ENCODE measurements around the gene SKAP1. TPM values are rescaled to one million over a fixed set of nuclear protein-coding genes. Genes with fewer than 3 reads are reported as not detected.

The SKAP1 gene
- total and polyA plus RNA-seq, 8 donors = 2.4 to 4.4 (median 3.2) TPM; not detected in 2

- no peaks in the 10 kb centered on the region for H3K9me3 ChIP-seq
- no peak overlapping the region for H3K27ac ChIP-seq
- no peak for DNase-seq
- intact Hi-C loops (cut with DNase I; ENCODE audit: low total_unique reads) = no loop called here
- WGBS, 5 donors = 59 to 78% (median 62%) methylated on average over 2 of the region's 2 CpGs
- H3K27me3 ChIP-seq = peaks cover 0 to 58% (median 11%) of the 10 kb centered on the region in 3 donors
- H3K4me1 ChIP-seq = no peaks in the 10 kb centered on the region
- H3K4me3 ChIP-seq = no peak overlapping the region
- no peak for TF ChIP-seq EP300 (IDR thresholded peaks at IDR 0.05)
- H3K36me3 ChIP-seq = no peaks in the 10 kb centered on the region
Observed at GRCh38 chr17:48326310-48326709, 103.7 kb downstream of the SKAP1 start.

- TF ChIP-seq EP300 (IDR thresholded peaks at IDR 0.05) = no peak
- no peak for TF ChIP-seq POLR2AphosphoS5 (IDR thresholded peaks at IDR 0.05)
- no peak for TF ChIP-seq POLR2A (IDR thresholded peaks at IDR 0.05)
- no peak for TF ChIP-seq CTCF (IDR thresholded peaks at IDR 0.05)
- Histone ChIP-seq H3K9me3 (no peaks in the 10 kb centered on the region), H3K36me3 (no peaks in the 10 kb centered on the region), H3K4me1 (no peaks in the 10 kb centered on the region), H3K4me3 (no peak overlapping the region), H3K27me3 (peaks cover 0 to 35% (median 0%) of the 10 kb centered on the region in 3 donors), H3K27ac (no peak overlapping the region)
- no peak for DNase-seq
- intact Hi-C loops (cut with DNase I; ENCODE audit: low total_unique reads) = no loop called here
Observed at GRCh38 chr17:48322060-48322459, 108.0 kb downstream of the SKAP1 start.

- TF ChIP-seq CTCF (IDR thresholded peaks at IDR 0.05) = no peak
- no peak for TF ChIP-seq POLR2AphosphoS5 (IDR thresholded peaks at IDR 0.05)
- TF ChIP-seq POLR2A (IDR thresholded peaks at IDR 0.05) = no peak
- no peak for TF ChIP-seq EP300 (IDR thresholded peaks at IDR 0.05)
- intact Hi-C loops (cut with DNase I; ENCODE audit: low total_unique reads) = no loop called here
Observed at GRCh38 chr17:48317732-48318131, 112.3 kb downstream of the SKAP1 start.

GRCh38 chr17:48314716-48315115, 115.3 kb downstream of the SKAP1 start:
- TF ChIP-seq POLR2AphosphoS5 (IDR thresholded peaks at IDR 0.05) (no peak), EP300 (IDR thresholded peaks at IDR 0.05) (no peak), POLR2A (IDR thresholded peaks at IDR 0.05) (no peak), CTCF (IDR thresholded peaks at IDR 0.05) (no peak)
- no peak overlapping the region for H3K27ac ChIP-seq
- H3K4me1 ChIP-seq = no peaks in the 10 kb centered on the region
- no peak overlapping the region for H3K4me3 ChIP-seq
- WGBS, 5 donors = 45 to 64% (median 55%) methylated on average over 2 of the region's 2 CpGs
- H3K27me3 ChIP-seq = peaks cover 0 to 84% (median 23%) of the 10 kb centered on the region in 3 donors
- H3K36me3 ChIP-seq = no peaks in the 10 kb centered on the region
- no peaks in the 10 kb centered on the region for H3K9me3 ChIP-seq
- no peak for DNase-seq
- intact Hi-C loops (cut with DNase I; ENCODE audit: low total_unique reads) = no loop called here

More at GRCh38 chr17:48317732-48318131, 112.3 kb downstream of the SKAP1 start:
- no peaks in the 10 kb centered on the region for H3K4me1 ChIP-seq
- no peak overlapping the region for H3K4me3 ChIP-seq
- H3K36me3 ChIP-seq = no peaks in the 10 kb centered on the region
- H3K27ac ChIP-seq = no peak overlapping the region
- peaks cover 0 to 59% (median 3%) of the 10 kb centered on the region in 3 donors for H3K27me3 ChIP-seq
- WGBS, 5 donors = 89 to 100% (median 93%) methylated on average over 1 of the region's 1 CpG
- DNase-seq = no peak
- no peaks in the 10 kb centered on the region for H3K9me3 ChIP-seq

GRCh38 chr17:48313096-48313755, 116.8 kb downstream of the SKAP1 start:
- WGBS, 5 donors = 66 to 76% (median 74%) methylated on average over 8 of the region's 8 CpGs
- TF ChIP-seq EP300 (IDR thresholded peaks at IDR 0.05) = no peak
- TF ChIP-seq POLR2AphosphoS5 (IDR thresholded peaks at IDR 0.05) = no peak
- no peak for TF ChIP-seq POLR2A (IDR thresholded peaks at IDR 0.05)
- TF ChIP-seq CTCF (IDR thresholded peaks at IDR 0.05) = no peak
- peaks cover 0 to 86% (median 31%) of the 10 kb centered on the region in 3 donors for H3K27me3 ChIP-seq
- H3K36me3 ChIP-seq = no peaks in the 10 kb centered on the region
- no peak overlapping the region for H3K27ac ChIP-seq
- H3K4me3 ChIP-seq = no peak overlapping the region
- DNase-seq = no peak
- no peaks in the 10 kb centered on the region for H3K9me3 ChIP-seq
- H3K4me1 ChIP-seq = peaks cover 0 to 7% (median 0%) of the 10 kb centered on the region in 4 donors
- intact Hi-C loops (cut with DNase I; ENCODE audit: low total_unique reads) = no loop called here

Measured in stomach (tissue), 9 donors.